Measurements from ENCODE around the gene MPHOSPH9. TPM values are rescaled to one million over a fixed set of nuclear protein-coding genes. Genes with fewer than 3 reads are reported as not detected.

MPHOSPH9 gene
- total RNA-seq, 1 experiment from 2014 or later: 44.9 TPM

DNA sequence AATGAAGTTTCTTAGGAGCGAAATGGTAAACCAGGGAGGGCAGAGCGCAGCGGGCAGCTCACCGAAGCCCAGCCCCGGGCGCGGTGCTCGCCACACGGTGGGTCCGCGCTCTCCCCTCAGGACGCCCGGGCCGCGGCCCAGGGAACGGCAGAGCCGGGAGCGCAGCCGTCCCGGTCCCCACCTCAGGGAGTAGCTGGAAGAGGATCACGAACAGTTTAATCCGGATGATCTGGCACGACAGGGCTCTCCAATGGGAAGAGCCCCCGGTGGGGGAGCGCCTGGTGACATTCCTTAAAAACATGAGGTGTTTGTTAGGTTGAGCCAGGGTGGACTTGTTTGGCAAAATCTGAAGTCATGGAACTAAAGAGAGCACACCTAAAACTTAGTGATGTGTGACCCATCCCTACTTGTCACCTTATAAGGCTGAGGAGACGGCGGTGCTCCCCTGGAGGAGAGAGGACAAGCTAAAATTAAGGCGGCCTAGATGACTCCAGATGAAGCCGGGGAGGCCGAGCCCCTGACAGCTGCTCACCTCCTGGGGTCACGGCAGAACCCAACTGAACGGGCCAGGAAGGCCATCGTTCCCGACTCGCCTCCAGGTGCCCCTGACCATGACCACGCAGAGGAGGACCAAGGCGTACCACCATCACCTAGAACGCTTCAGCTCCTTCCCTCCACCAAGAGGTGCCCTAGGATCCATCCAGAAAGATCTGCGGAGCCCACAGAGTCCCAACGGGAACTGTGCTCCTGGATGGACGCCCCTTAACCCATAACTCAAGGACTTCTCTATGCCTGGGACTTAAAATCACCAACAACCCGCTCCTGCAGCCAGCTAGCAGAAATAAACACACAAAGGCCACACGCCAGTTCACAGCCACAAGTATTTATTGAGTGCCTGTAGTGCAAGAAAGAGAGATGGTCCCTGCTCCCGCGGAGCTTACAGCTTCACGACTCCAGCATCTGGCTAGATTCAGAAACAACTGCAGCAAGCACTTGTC, 81.2 kb downstream of the MPHOSPH9 start:
- ChIA-PET RAD21 (ENCODE audit: low non-redundant PET in 1 of 2, low total read pairs in 2 of 2, uncharacterized antibody in 2 of 2, unreplicated experiment in 2 of 2) (no interaction called here), CTCF (no interaction called here), POLR2A (no interaction called here)
- peaks cover 0 to 6% of the 10 kb centered on the region in 2 experiments; a peak in 1 of 4 replicates for H3K36me3 ChIP-seq (ENCODE audit: control insufficient read depth in 1 of 2, insufficient read depth in 2 of 2, low read length in 2 of 2)
- DNase-seq (ENCODE audit: low read depth, low spot score) (no peak), ATAC-seq (peak; percentile 7)
- H3K9me2 ChIP-seq (ENCODE audit: insufficient read depth): no peaks in the 10 kb centered on the region
- H3K4me3 ChIP-seq (replicated peaks in 1 of 2; ENCODE audit: low read depth in 1 of 2, low read length in 2 of 2): peak overlapping the region; percentile 37 to 64
- peak overlapping the region; percentile 93 for H3K4me2 ChIP-seq (ENCODE audit: low read length)
- no peaks in the 10 kb centered on the region for H4K20me1 ChIP-seq (ENCODE audit: insufficient read depth)
- H3K9me3 ChIP-seq (ENCODE audit: control insufficient read depth in 1 of 2, insufficient read depth in 1 of 2, low read depth in 1 of 2, low read length in 2 of 2): no peaks in the 10 kb centered on the region
- peak overlapping the region; percentile 69 for H3K9ac ChIP-seq (ENCODE audit: low read length)
- TF ChIP-seq YY1 (IDR thresholded peaks at IDR 0.05; ENCODE audit: extremely low read depth, insufficient replicate concordance, low read depth, low read length) (no peak), TCF7L2 (IDR thresholded peaks at IDR 0.05; ENCODE audit: borderline replicate concordance, extremely low read depth, insufficient read depth, insufficient read length) (no peak), EZH2phosphoT487 (IDR thresholded peaks at IDR 0.05; ENCODE audit: borderline replicate concordance) (no peak)
- H2AFZ ChIP-seq (ENCODE audit: low read depth, low read length, poor library complexity, severe bottlenecking): no peak overlapping the region
- H3K27me3 ChIP-seq (ENCODE audit: insufficient read depth, low read length): no peaks in the 10 kb centered on the region
- no TSS peak for BruUV-seq (replicated peaks)
- peaks cover 22% of the 10 kb centered on the region for H3K79me2 ChIP-seq (ENCODE audit: insufficient read depth, low read length)
- H3K4me1 ChIP-seq (ENCODE audit: control insufficient read depth in 1 of 2, insufficient read depth in 2 of 2, low read length in 2 of 2): peaks cover 8 to 25% of the 10 kb centered on the region in 2 experiments; a peak in 3 of 4 replicates
- peak overlapping the region; percentile 66; the same call in 1 of the 2 replicates for H3K27ac ChIP-seq (ENCODE audit: low read depth, low read length)
- intact Hi-C loops (cut with micrococcal nuclease): no loop called here

DNA sequence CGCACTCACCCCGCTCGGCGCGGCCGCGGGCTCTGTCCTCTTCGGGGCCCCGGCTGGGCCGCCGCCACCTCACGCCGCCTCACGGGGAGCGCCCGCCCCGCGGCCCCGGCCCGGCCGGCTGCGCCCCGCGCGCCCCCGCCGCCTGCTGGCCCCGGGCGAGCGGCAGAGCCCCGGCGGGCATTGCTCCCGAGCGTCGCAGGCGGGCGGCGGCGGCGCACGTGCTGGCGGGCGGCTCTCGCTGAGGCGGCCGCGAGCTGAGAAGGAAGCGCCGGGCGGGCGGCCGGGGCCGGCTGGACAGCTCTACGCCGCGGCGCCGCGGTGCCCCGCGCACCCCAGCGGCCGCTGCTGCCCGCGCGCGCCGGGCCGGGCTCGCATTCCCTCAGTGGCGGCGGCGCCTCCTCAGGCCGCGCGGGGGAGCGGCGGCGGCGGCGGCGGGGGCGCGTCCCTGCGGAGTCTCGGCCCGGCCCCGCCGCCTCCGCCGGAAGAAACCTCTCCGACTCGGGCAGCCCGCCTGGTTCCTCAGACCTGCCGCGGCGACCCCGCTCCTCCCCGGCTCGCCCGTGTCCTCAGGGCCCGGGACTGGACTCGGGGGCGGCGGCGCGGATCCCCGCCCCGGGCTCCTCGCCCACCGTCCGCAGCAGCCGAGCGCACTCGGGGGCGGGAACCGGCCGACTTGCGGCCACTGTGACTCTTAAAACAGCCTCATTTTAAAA, 82.0 kb downstream of the MPHOSPH9 start, which contains the start of gene PITPNM2:
PITPNM2 (minus strand) TSS at position 347 of the 713 bp plus-strand sequence. CDS start 116,500 bp downstream, outside the sequence.
- no peaks in the 10 kb centered on the region for H3K27me3 ChIP-seq (ENCODE audit: insufficient read depth, low read length)
- CTCF ChIA-PET: interaction anchor here (0.6 kb wide), 1 partner anchor 82 kb away, joined by 3 read pairs; the partner anchor contains the start of genes MPHOSPH9 and MTRFR
- TF ChIP-seq, protein P1, sequence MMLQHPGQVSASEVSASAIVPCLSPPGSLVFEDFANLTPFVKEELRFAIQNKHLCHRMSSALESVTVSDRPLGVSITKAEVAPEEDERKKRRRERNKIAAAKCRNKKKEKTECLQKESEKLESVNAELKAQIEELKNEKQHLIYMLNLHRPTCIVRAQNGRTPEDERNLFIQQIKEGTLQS (IDR thresholded peaks at IDR 0.05): no peak
- TF ChIP-seq FOSL1 (IDR thresholded peaks at IDR 0.05; ENCODE audit: low read depth) (no peak), EZH2phosphoT487 (IDR thresholded peaks at IDR 0.05; ENCODE audit: borderline replicate concordance) (no peak), YY1 (IDR thresholded peaks at IDR 0.05; ENCODE audit: extremely low read depth, insufficient replicate concordance, low read depth, low read length) (no peak), SIN3A (IDR thresholded peaks at IDR 0.05; ENCODE audit: low read depth) (no peak), ZNF274 (IDR thresholded peaks at IDR 0.05; ENCODE audit: low read depth, low read length) (no peak), ZFX (IDR thresholded peaks at IDR 0.05) (peak; percentile 45; the same call in 1 of the 2 replicates), JUND (IDR thresholded peaks at IDR 0.05) (no peak), SRF (IDR thresholded peaks at IDR 0.05; ENCODE audit: low read depth) (no peak), TCF7L2 (IDR thresholded peaks at IDR 0.05; ENCODE audit: borderline replicate concordance, extremely low read depth, insufficient read depth, insufficient read length) (peak; percentile 19), POLR2A (IDR thresholded peaks at IDR 0.05; ENCODE audit: borderline replicate concordance, extremely low read depth, insufficient read depth, insufficient read length) (peak; percentile 14)
- TF ChIP-seq, protein P2, sequence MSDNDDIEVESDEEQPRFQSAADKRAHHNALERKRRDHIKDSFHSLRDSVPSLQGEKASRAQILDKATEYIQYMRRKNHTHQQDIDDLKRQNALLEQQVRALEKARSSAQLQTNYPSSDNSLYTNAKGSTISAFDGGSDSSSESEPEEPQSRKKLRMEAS (IDR thresholded peaks at IDR 0.05): peak; percentile 46; the same call in 1 of the 2 replicates
- TF ChIP-seq, protein P3, sequence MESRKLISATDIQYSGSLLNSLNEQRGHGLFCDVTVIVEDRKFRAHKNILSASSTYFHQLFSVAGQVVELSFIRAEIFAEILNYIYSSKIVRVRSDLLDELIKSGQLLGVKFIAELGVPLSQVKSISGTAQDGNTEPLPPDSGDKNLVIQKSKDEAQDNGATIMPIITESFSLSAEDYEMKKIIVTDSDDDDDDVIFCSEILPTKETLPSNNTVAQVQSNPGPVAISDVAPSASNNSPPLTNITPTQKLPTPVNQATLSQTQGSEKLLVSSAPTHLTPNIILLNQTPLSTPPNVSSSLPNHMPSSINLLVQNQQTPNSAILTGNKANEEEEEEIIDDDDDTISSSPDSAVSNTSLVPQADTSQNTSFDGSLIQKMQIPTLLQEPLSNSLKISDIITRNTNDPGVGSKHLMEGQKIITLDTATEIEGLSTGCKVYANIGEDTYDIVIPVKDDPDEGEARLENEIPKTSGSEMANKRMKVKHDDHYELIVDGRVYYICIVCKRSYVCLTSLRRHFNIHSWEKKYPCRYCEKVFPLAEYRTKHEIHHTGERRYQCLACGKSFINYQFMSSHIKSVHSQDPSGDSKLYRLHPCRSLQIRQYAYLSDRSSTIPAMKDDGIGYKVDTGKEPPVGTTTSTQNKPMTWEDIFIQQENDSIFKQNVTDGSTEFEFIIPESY (IDR thresholded peaks at IDR 0.05; ENCODE audit: extremely low read depth, insufficient replicate concordance, low read length): no peak

More for the DNA sequence above, 82.0 kb downstream of the MPHOSPH9 start, which contains the start of gene PITPNM2:
- RAD21 ChIA-PET (ENCODE audit: low non-redundant PET in 1 of 2, low total read pairs in 2 of 2, uncharacterized antibody in 2 of 2, unreplicated experiment in 2 of 2): interaction anchor here in 1 of 2 experiments (0.6 kb wide), 1 partner anchor 31 kb away, joined by 4 read pairs; no protein-coding TSS in a partner anchor
- H3K9me3 ChIP-seq (ENCODE audit: control insufficient read depth in 1 of 2, insufficient read depth in 1 of 2, low read depth in 1 of 2, low read length in 2 of 2): no peaks in the 10 kb centered on the region
- H3K27ac ChIP-seq (ENCODE audit: low read depth, low read length): peak within 1 kb of the TSS; percentile 66; the same call in 1 of the 2 replicates
- H2AFZ ChIP-seq (ENCODE audit: low read depth, low read length, poor library complexity, severe bottlenecking): no peak within 1 kb of the TSS
- H3K4me3 ChIP-seq (replicated peaks in 1 of 2; ENCODE audit: low read depth in 1 of 2, low read length in 2 of 2): peak within 1 kb of the TSS; percentile 64 to 72
- H3K79me2 ChIP-seq (ENCODE audit: insufficient read depth, low read length): peaks cover 24% of the 10 kb centered on the region
- no TSS peak for BruUV-seq (replicated peaks)
- no peak for DNase-seq (ENCODE audit: low read depth, low spot score)
- H3K9me2 ChIP-seq (ENCODE audit: insufficient read depth): no peaks in the 10 kb centered on the region
- H3K36me3 ChIP-seq (ENCODE audit: control insufficient read depth in 1 of 2, insufficient read depth in 2 of 2, low read length in 2 of 2): peaks cover 0 to 3% of the 10 kb centered on the region in 2 experiments; a peak in 1 of 4 replicates
- H4K20me1 ChIP-seq (ENCODE audit: insufficient read depth): no peaks in the 10 kb centered on the region
- POLR2A ChIA-PET: no interaction called here
- ATAC-seq: peak; percentile 84
- H3K4me2 ChIP-seq (ENCODE audit: low read length): peak within 1 kb of the TSS; percentile 93
- peaks cover 8 to 25% of the 10 kb centered on the region in 2 experiments; a peak in 3 of 4 replicates for H3K4me1 ChIP-seq (ENCODE audit: control insufficient read depth in 1 of 2, insufficient read depth in 2 of 2, low read length in 2 of 2)
- H3K9ac ChIP-seq (ENCODE audit: low read length): peak within 1 kb of the TSS; percentile 78
- intact Hi-C loops (cut with micrococcal nuclease): no loop called here

Data from HCT116 (cell line).